Endothelial cell (in vitro differentiated cells): ENCODE measurements around the gene HSPA12A. TPM values are rescaled to one million over a fixed set of nuclear protein-coding genes. Genes with fewer than 3 reads are reported as not detected.

Source experiments
- DNase-seq: peaks from one replicate; pipeline ENCODE4 v3.0.0; 2021; ENCODE audit warnings: low spot score
- H3K27ac Mint-ChIP-seq: one replicate; pipeline ENCODE4 v1.8.0; 2021; ENCODE audit warnings: mixed read lengths, inconsistent platforms; ENCODE audit not compliant: unreplicated experiment
- H3K27me3 Mint-ChIP-seq: one replicate; pipeline ENCODE4 v1.8.0; 2021; ENCODE audit warnings: mild to moderate bottlenecking, moderate library complexity, mixed read lengths, inconsistent platforms; ENCODE audit not compliant: unreplicated experiment
- H3K36me3 Mint-ChIP-seq: one replicate; pipeline ENCODE4 v1.8.0; 2021; ENCODE audit warnings: mild to moderate bottlenecking, low read depth, mixed read lengths, inconsistent platforms; ENCODE audit not compliant: unreplicated experiment
- H3K4me1 Mint-ChIP-seq: one replicate; pipeline ENCODE4 v1.8.0; 2021; ENCODE audit warnings: mild to moderate bottlenecking, mixed read lengths, inconsistent platforms; ENCODE audit not compliant: unreplicated experiment
- H3K4me3 Mint-ChIP-seq: one replicate; pipeline ENCODE4 v1.8.0; 2021; ENCODE audit warnings: mild to moderate bottlenecking, mixed read lengths, inconsistent platforms; ENCODE audit not compliant: unreplicated experiment
- H3K9me3 Mint-ChIP-seq: one replicate; pipeline ENCODE4 v1.8.0; 2021; ENCODE audit warnings: mixed read lengths, inconsistent platforms; ENCODE audit not compliant: unreplicated experiment
- total RNA-seq: library from RNA; stranded (reverse); fragmentation: NEBNext Ultra II Directional; extraction: Animal tissue kit (Norgen Biotek cat#: 25700); gene quantifications from one replicate; pipeline ENCODE4 v1.2.1, GENCODE V29; 2021; ENCODE audit not compliant: unreplicated experiment
- TF ChIP-seq, protein P1 (sequence below): fragments of 200-600 bp; sonication (generic); IDR thresholded peaks from one replicate; pipeline ENCODE4 v1.5.0; 2021; ENCODE audit warnings: antibody characterized with exemption; ENCODE audit not compliant: unreplicated experiment

HSPA12A gene
- total RNA-seq, 1 donor from 2014 or later = 2.8 TPM

DNA sequence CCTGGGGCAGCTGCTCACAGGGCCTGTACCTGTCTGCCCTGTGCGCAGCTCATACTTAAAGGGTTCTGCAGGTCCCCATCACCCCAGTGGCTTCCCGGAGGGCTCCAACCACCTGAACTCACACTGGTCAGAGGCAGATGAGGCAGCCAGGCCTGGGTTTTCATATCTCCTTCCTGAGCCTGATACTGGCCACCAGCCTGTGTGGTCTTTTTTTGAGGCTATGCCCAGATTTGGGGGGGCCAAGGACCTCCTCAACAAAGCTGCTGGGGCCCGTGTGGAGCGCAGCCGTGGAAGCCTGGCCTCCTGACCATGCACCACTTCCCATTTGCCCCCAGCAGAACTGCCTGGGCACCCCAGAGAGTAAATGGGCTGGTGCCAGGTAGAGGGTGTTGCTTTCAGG lies 95.9 kb downstream of the HSPA12A start:
- Mint-ChIP-seq H3K36me3 (no peaks in the 10 kb centered on the region), H3K9me3 (no peaks in the 10 kb centered on the region), H3K27me3 (no peaks in the 10 kb centered on the region), H3K27ac (no peak overlapping the region), H3K4me1 (no peaks in the 10 kb centered on the region), H3K4me3 (no peak overlapping the region)
- TF ChIP-seq, protein P1, sequence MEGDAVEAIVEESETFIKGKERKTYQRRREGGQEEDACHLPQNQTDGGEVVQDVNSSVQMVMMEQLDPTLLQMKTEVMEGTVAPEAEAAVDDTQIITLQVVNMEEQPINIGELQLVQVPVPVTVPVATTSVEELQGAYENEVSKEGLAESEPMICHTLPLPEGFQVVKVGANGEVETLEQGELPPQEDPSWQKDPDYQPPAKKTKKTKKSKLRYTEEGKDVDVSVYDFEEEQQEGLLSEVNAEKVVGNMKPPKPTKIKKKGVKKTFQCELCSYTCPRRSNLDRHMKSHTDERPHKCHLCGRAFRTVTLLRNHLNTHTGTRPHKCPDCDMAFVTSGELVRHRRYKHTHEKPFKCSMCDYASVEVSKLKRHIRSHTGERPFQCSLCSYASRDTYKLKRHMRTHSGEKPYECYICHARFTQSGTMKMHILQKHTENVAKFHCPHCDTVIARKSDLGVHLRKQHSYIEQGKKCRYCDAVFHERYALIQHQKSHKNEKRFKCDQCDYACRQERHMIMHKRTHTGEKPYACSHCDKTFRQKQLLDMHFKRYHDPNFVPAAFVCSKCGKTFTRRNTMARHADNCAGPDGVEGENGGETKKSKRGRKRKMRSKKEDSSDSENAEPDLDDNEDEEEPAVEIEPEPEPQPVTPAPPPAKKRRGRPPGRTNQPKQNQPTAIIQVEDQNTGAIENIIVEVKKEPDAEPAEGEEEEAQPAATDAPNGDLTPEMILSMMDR = no peak
- DNase-seq = no peak

DNA sequence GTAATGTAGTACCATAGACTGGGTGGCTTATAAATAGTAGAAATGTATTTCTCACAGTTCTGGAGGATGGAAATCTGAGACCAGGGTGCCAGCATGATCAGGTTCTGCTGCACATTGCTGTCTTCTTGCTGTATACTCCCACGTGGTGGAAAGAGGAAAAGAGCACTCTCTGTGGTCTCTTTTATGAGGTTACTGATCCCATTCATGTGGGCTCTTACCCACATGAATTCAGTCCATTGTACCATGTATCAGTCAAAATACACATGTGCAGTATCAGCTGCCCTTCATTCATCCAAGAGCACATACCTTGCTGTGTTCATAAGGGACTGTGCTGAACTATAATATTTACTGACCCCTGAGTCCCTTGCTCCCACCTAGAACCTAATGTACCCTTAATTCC lies 104.5 kb downstream of the HSPA12A start:
- no peak for DNase-seq
- H3K27me3 Mint-ChIP-seq = no peaks in the 10 kb centered on the region
- H3K4me1 Mint-ChIP-seq = no peaks in the 10 kb centered on the region
- H3K36me3 Mint-ChIP-seq = no peaks in the 10 kb centered on the region
- H3K9me3 Mint-ChIP-seq = no peaks in the 10 kb centered on the region
- H3K4me3 Mint-ChIP-seq = no peak overlapping the region
- H3K27ac Mint-ChIP-seq = no peak overlapping the region
- TF ChIP-seq, protein P1 = no peak

DNA sequence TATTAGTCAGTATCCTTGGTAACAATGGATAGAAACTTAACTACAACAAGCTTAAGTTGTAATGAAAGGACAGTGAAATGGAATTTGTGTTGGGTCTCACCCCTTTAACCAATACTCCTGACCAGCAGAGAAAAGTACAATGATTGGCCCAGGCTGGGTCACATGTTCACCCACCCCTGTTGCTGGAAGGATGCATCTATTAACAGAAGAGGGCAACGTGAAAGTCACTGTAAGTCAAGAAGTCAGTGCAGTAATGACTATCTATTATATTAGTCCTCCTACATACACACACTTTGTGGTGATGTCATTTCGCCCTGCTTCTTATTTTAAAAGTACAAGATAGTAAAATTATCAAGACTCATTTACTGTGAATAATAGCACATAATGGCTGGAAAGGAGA lies 105.4 kb downstream of the HSPA12A start:
- no peaks in the 10 kb centered on the region for H3K9me3 Mint-ChIP-seq

DNA sequence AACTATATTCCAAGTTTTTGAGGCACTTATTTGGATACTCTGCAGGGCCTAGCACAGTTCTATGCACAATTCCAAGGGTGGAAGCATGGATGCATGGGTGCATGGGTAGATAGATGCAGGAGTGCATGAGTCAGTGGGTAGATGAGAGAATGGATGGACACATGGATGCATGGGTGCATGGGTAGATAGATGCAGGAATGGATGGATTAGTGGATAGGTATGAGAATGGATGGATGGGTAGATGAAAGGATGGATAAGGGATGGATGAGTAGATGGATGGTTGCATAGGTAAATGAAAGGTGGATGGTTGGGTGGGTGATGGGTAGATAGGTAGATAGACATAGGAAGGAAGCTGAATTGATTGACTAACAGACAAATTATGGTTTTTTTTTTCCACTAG lies 106.0 kb downstream of the HSPA12A start:
- TF ChIP-seq, protein P1 = no peak
- Mint-ChIP-seq H3K27ac (no peak overlapping the region), H3K27me3 (no peaks in the 10 kb centered on the region), H3K4me3 (no peak overlapping the region), H3K9me3 (no peaks in the 10 kb centered on the region), H3K4me1 (no peaks in the 10 kb centered on the region), H3K36me3 (no peaks in the 10 kb centered on the region)
- DNase-seq = no peak

More for the DNA sequence above, 105.4 kb downstream of the HSPA12A start:
- Mint-ChIP-seq H3K36me3 (no peaks in the 10 kb centered on the region), H3K27me3 (no peaks in the 10 kb centered on the region), H3K27ac (no peak overlapping the region), H3K4me1 (no peaks in the 10 kb centered on the region), H3K4me3 (no peak overlapping the region)
- TF ChIP-seq, protein P1 = no peak
- DNase-seq = no peak

DNA sequence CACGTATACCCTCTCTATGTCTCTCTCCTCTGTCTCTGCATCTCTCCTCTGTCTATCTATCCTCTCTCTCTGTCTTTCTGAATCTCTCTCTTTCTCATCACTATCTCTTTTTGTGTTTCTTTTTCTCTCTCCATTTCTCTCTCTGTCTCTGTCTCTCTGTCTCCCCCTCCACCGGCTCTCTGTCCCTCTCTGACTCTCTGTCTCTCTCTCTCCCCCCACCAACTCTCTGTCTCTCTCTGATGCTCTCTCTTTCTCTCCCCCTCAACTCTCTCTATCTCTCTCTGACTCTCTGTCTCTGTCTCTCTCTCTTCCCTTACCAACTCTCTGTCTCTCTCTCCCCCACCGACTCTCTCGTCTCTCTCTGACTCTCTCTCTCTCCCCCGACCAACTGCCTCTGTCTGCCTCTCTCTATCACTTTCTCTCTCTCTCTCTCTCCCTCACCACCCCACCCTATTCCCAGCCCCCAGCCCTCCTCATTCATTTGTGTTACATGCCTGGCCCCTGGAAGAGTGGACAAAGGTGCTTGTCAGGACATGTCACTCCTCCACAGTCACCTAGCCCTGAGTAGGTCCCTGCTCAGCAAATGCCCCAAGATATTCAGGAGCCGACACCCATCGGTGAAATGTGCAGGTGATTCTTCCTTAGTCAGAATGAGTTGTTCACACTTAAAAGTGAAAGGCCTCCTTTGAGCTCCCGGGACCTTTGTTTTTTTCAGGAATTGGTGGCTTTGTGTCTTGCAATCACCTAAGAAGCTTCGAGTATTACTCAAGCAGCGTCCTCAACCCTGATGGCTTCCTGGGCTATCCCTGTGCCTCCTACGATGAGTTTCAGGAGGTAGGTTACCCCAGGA lies 108.0 kb downstream of the HSPA12A start:
- H3K4me1 Mint-ChIP-seq = no peaks in the 10 kb centered on the region

More for the DNA sequence above, 108.0 kb downstream of the HSPA12A start:
- no peaks in the 10 kb centered on the region for H3K27me3 Mint-ChIP-seq
- H3K4me3 Mint-ChIP-seq = no peak overlapping the region
- H3K9me3 Mint-ChIP-seq = no peaks in the 10 kb centered on the region
- H3K27ac Mint-ChIP-seq = no peak overlapping the region
- H3K36me3 Mint-ChIP-seq = no peaks in the 10 kb centered on the region
- DNase-seq = no peak
- TF ChIP-seq, protein P1 = no peak
